CD14-positive monocyte (primary cell): ENCODE data around the gene ARHGEF18. TPM values are rescaled to one million over a fixed set of nuclear protein-coding genes. Genes with fewer than 3 reads are reported as not detected.
"Not testable (repeated sequence)": the region's sequence is repeated elsewhere in the genome, so short reads cannot be mapped to it uniquely, and the experiment has no call there.

Source experiments
- DNase-seq, 3 donors: peaks; one replicate each; pipeline ENCODE4 v3.0.0-alpha.2; 2011 to 2022
- H2AFZ ChIP-seq: 2 replicates; pipeline ENCODE4 v1.6.0; 2012; ENCODE audit warnings: mild to moderate bottlenecking, low read depth, low read length, inconsistent platforms; ENCODE audit not compliant: insufficient read depth, poor library complexity, severe bottlenecking
- H3K27ac ChIP-seq, 2 donors: 1 replicate in 1 of 2; 2 replicates in 1 of 2; pipeline ENCODE4 v1.5.1; 2012 to 2013; ENCODE audit warnings: low read length in 2 of 2, control low read depth in 1 of 2, inconsistent platforms in 1 of 2, low read depth in 1 of 2, mild to moderate bottlenecking in 1 of 2
- H3K27me3 ChIP-seq, 2 donors: one replicate each; pipeline versions ENCODE4 v1.6.0 to v1.6.1; 2011 to 2013; ENCODE audit warnings: low read length in 2 of 2; ENCODE audit not compliant: control insufficient read depth in 2 of 2, insufficient read depth in 2 of 2
- H3K36me3 ChIP-seq, 2 donors: replicated peaks in 1 of 2; 1 replicate in 1 of 2; 2 replicates in 1 of 2; pipeline versions ENCODE4 v1.5.1 to v1.6.1; 2012 to 2013; ENCODE audit warnings: low read length in 2 of 2, control low read depth in 1 of 2, inconsistent platforms in 1 of 2, mild to moderate bottlenecking in 1 of 2; ENCODE audit not compliant: insufficient read depth in 2 of 2, control insufficient read depth in 1 of 2
- H3K4me1 ChIP-seq, 2 donors: 1 replicate in 1 of 2; 2 replicates in 1 of 2; pipeline versions ENCODE4 v1.5.1 to v1.6.1; 2012 to 2013; ENCODE audit warnings: low read length in 2 of 2, control low read depth in 1 of 2, inconsistent platforms in 1 of 2, mild to moderate bottlenecking in 1 of 2, moderate library complexity in 1 of 2; ENCODE audit not compliant: insufficient read depth in 2 of 2, control insufficient read depth in 1 of 2
- H3K4me2 ChIP-seq: replicated peaks from 2 replicates; pipeline ENCODE3; 2012; ENCODE audit warnings: low read length, moderate library complexity, mild to moderate bottlenecking; ENCODE audit not compliant: poor library complexity, severe bottlenecking; ENCODE audit errors: extremely low read depth
- H3K4me3 ChIP-seq, 3 experiments: fragments of 200-600 bp in 1 of 3; sonication (generic) in 1 of 3; replicated peaks in 1 of 3; 1 replicate in 2 of 3; 2 replicates in 1 of 3; pipeline ENCODE4 v1.5.1; 2011 to 2013; ENCODE audit warnings: low read length in 3 of 3, mild to moderate bottlenecking in 3 of 3, control low read depth in 2 of 3, low read depth in 2 of 3, inconsistent platforms in 1 of 3, moderate library complexity in 1 of 3
- H3K79me2 ChIP-seq: 2 replicates; pipeline ENCODE4 v1.6.0; 2012; ENCODE audit warnings: mild to moderate bottlenecking, control low read depth, inconsistent platforms, low read length, moderate library complexity; ENCODE audit not compliant: insufficient read depth
- H3K9ac ChIP-seq: 2 replicates; pipeline ENCODE4 v1.6.0; 2017; ENCODE audit warnings: low read length, mild to moderate bottlenecking; ENCODE audit not compliant: insufficient read depth, poor library complexity, severe bottlenecking
- H3K9me3 ChIP-seq, 2 donors: replicated peaks in 1 of 2; 1 replicate in 1 of 2; 2 replicates in 1 of 2; pipeline versions ENCODE4 v1.5.1 to v1.6.1; 2012 to 2013; ENCODE audit warnings: low read length in 2 of 2, control low read depth in 1 of 2; ENCODE audit not compliant: control insufficient read depth in 1 of 2, insufficient read depth in 1 of 2
- H4K20me1 ChIP-seq: 2 replicates; pipeline ENCODE4 v1.6.0; 2012; ENCODE audit warnings: mild to moderate bottlenecking, low read length, control low read depth, moderate library complexity; ENCODE audit not compliant: insufficient read depth
- H3K27ac Mint-ChIP-seq, 7 donors: one replicate each; pipeline ENCODE4 v1.8.0; 2020; ENCODE audit warnings: mild to moderate bottlenecking in 7 of 7, mixed read lengths in 7 of 7, moderate library complexity in 6 of 7, inconsistent platforms in 2 of 7
- H3K27me3 Mint-ChIP-seq, 3 donors: one replicate each; pipeline ENCODE4 v1.8.0; 2021 to 2022; ENCODE audit warnings: low read depth in 3 of 3, mild to moderate bottlenecking in 3 of 3, mixed read lengths in 3 of 3, moderate library complexity in 3 of 3, inconsistent platforms in 1 of 3
- H3K36me3 Mint-ChIP-seq, 2 donors: one replicate each; pipeline ENCODE4 v1.8.0; 2020; ENCODE audit warnings: mixed read lengths in 2 of 2, inconsistent platforms in 1 of 2, mild to moderate bottlenecking in 1 of 2
- H3K4me1 Mint-ChIP-seq: one replicate; pipeline ENCODE4 v1.8.0; 2020; ENCODE audit warnings: mild to moderate bottlenecking, mixed read lengths
- H3K4me3 Mint-ChIP-seq, 2 donors: one replicate each; pipeline ENCODE4 v1.8.0; 2020; ENCODE audit warnings: mild to moderate bottlenecking in 2 of 2, mixed read lengths in 2 of 2, moderate library complexity in 1 of 2
- H3K9me3 Mint-ChIP-seq, 7 donors: one replicate each; pipeline ENCODE4 v1.8.0; 2020 to 2022; ENCODE audit warnings: mixed read lengths in 7 of 7, mild to moderate bottlenecking in 6 of 7, moderate library complexity in 6 of 7, inconsistent platforms in 2 of 7
- CTCF ChIP-seq: fragments of 200-600 bp; IDR thresholded peaks from one replicate; pipeline ENCODE4 v1.8.0; 2022; ENCODE audit warnings: antibody characterized with exemption, mild to moderate bottlenecking
- WGBS: methylation state at CpG from one replicate; pipeline ENCODE4 v1.1.5; 2013; ENCODE audit warnings: missing lambda C conversion rate; ENCODE audit not compliant: insufficient coverage; 5-methylcytosine and 5-hydroxymethylcytosine counted together
- intact Hi-C, 2 donors: fragments of 100-400 bp; cut with micrococcal nuclease; formaldehyde crosslinking; loops; one replicate each; pipeline versions ENCODE4 v1.15.0 to v1.15.1; 2023
- polyA plus RNA-seq, 3 donors: library from polyadenylated mRNA; depleted of rRNA in 1 of 3; unstranded in 2 of 3; stranded (reverse) in 1 of 3; fragments of 300-500 nt in 2 of 3; fragments of >200 nt in 1 of 3; fragmentation: Illumina TruSeq in 2 of 3; gene quantifications; 1 replicate in 2 of 3; 2 replicates in 1 of 3; pipeline ENCODE4 v1.2.3, GENCODE V29; 2012 to 2021

ARHGEF18 gene
- polyA plus RNA-seq, 3 donors, result 0.46 to 18.9 (median 0.87) TPM

GRCh38 chr19:7307590-7308218, 41.0 kb upstream of the ARHGEF18 start:
- Histone ChIP-seq H3K9ac (no peak overlapping the region), H3K27ac (no peak overlapping the region), H3K79me2 (no peaks in the 10 kb centered on the region), H3K4me2 (no peak overlapping the region), H4K20me1 (no peaks in the 10 kb centered on the region), H2AFZ (no peak overlapping the region), H3K27me3 (no peaks in the 10 kb centered on the region), H3K9me3 (no peaks in the 10 kb centered on the region), H3K4me3 (no peak overlapping the region), H3K4me1 (peaks cover 0 to 3% of the 10 kb centered on the region in 2 donors), H3K36me3 (no peaks in the 10 kb centered on the region)
- Mint-ChIP-seq H3K36me3 (no peaks in the 10 kb centered on the region), H3K4me3 (no peak overlapping the region), H3K27ac (no peak overlapping the region), H3K27me3 (peaks cover 0 to 6% (median 4%) of the 10 kb centered on the region in 3 donors), H3K4me1 (peaks cover 7% of the 10 kb centered on the region), H3K9me3 (no peaks in the 10 kb centered on the region)
- no peak for TF ChIP-seq CTCF
- intact Hi-C loops, result no loop called here
- WGBS, result 100% methylated on average over 2 of the region's 7 CpGs
- no peak for DNase-seq

- H3K4me3 Mint-ChIP-seq, DNase-seq, H3K36me3 ChIP-seq, H3K4me1 Mint-ChIP-seq, intact Hi-C loops, H3K9me3 ChIP-seq, H3K27ac ChIP-seq, H3K4me3 ChIP-seq, H3K36me3 Mint-ChIP-seq, H3K9ac ChIP-seq, H3K27me3 Mint-ChIP-seq, H4K20me1 ChIP-seq, H3K4me1 ChIP-seq, H2AFZ ChIP-seq, H3K27me3 ChIP-seq, H3K4me2 ChIP-seq, H3K9me3 Mint-ChIP-seq, H3K79me2 ChIP-seq: not testable (repeated sequence)
- H3K27ac Mint-ChIP-seq, result peak overlapping the region in 1 of 7 donors; percentile 28
- 93% methylated on average over 4 of the region's 9 CpGs for WGBS
Measured at GRCh38 chr19:7308327-7308726, 40.4 kb upstream of the ARHGEF18 start.
